GM12873 (cell line): ENCODE measurements around the gene GLRX3.

Experiments used
- TF ChIP-seq, protein P1 (sequence below): IDR thresholded peaks from 2 replicates; pipeline ENCODE4 v1.5.1; 2012; ENCODE audit warnings: low read depth, mild to moderate bottlenecking, moderate library complexity, low read length, control low read depth; ENCODE audit not compliant: insufficient read depth; ENCODE audit errors: missing control alignments

Gene GLRX3

GRCh38 chr10:130111113-130111851 is 24.9 kb upstream of the GLRX3 start:
- TF ChIP-seq, protein P1, sequence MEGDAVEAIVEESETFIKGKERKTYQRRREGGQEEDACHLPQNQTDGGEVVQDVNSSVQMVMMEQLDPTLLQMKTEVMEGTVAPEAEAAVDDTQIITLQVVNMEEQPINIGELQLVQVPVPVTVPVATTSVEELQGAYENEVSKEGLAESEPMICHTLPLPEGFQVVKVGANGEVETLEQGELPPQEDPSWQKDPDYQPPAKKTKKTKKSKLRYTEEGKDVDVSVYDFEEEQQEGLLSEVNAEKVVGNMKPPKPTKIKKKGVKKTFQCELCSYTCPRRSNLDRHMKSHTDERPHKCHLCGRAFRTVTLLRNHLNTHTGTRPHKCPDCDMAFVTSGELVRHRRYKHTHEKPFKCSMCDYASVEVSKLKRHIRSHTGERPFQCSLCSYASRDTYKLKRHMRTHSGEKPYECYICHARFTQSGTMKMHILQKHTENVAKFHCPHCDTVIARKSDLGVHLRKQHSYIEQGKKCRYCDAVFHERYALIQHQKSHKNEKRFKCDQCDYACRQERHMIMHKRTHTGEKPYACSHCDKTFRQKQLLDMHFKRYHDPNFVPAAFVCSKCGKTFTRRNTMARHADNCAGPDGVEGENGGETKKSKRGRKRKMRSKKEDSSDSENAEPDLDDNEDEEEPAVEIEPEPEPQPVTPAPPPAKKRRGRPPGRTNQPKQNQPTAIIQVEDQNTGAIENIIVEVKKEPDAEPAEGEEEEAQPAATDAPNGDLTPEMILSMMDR: no peak

GRCh38 chr10:130111852-130112180 is 24.4 kb upstream of the GLRX3 start:
- TF ChIP-seq, protein P1: no peak

DNA sequence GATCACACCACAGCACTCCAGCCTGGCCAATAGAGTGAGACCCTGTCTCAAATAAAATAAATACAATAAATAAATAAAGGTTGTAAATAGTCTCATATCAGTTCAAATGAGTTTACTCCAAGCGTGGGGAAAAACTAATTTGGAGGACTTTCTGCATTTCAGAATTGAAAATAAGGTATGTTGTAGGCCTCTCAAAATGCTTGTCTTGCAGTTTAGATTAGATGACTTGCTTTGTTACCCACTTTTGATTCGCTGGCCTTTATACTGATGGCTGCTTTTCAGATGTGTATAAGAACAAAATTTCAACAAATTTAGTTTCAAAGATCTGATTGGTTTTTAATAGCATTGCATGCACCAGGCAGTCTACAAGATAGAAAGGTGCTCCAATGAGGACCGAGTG is 23.4 kb upstream of the GLRX3 start:
- TF ChIP-seq, protein P1: no peak

DNA sequence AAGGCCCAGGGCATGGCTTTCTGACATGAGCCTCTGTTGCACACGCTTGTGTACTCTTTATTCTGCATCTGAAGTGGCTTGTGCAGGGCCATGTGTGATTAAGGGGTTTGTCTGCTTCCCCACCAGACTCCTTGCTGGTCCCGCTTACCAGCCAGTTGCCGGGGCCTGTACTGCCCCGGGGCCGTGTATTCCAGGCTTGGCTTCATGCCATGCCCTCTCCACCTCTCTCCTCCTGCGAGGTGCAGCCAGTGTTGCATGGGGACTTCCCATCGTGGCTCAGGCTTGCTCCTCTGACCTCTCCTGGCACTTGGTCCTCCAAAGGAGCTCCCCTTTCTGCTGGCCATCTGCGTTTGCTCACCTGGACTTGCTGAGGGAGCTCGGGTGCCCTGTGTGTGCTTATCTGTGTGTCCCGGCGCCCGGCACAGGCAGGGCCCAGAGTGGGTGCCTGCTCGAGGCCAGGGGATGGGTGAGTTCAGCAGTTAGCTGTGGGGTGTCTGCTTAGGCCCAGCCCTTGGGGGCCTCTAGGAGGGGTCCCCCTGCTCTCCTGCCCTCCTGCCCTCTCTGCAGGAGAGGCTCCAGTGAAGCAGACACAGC is 14.6 kb upstream of the GLRX3 start:
- TF ChIP-seq, protein P1: no peak

GRCh38 chr10:130127364-130128061 is 8.7 kb upstream of the GLRX3 start:
- TF ChIP-seq, protein P1: peak; percentile 83

DNA sequence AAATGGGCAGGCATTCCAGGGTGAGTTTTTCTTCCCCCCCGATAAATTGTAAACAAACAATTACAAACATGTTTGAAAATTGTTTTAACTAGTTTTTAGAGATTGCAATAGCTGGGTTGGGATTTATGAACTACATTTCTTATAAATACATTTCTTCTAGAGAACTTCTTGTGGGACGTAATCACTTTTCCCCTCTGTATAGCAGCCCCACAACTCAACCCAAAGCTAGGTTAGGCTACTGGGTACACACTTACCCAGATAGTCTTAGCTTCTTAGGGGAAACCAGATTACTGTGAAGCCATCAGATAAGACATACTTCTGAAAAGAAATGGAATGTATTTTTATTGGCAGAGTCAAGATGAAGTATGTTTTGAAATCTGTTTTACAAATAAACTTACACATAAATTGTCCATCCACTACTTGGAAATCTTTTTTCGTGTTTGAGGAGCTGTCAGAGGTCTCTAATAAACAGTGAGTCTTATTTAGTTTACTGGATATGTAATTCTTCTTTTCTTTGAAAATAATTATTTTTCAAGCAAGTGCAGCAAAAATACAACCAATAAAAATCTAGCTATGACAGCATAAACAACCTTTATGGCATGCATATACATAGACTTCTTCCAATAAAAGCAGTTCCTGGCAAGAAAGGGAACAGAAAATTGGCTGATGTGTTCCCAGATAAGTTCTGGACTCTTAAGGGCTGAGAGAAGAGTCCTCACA is 8.0 kb upstream of the GLRX3 start:
- TF ChIP-seq, protein P1: no peak

GRCh38 chr10:130128922-130129321 is 7.3 kb upstream of the GLRX3 start:
- TF ChIP-seq, protein P1: no peak
